HL-60 (cell line): ENCODE measurements around the gene FTCDNL1.

Experiments used
- DNase-seq, 2 experiments: peaks; one replicate each; pipeline ENCODE4 v3.0.0-alpha.2; 2010 to 2020; ENCODE audit warnings: low read depth in 1 of 2, low spot score in 1 of 2
- H3K27ac ChIP-seq: fragments of 250-450 bp; sonication (Bioruptor Pico); replicated peaks from 2 replicates; pipeline ENCODE4 v1.5.1; 2020; ENCODE audit warnings: mild to moderate bottlenecking, moderate library complexity
- H3K27me3 ChIP-seq: fragments of 250-450 bp; sonication (Bioruptor Pico); 2 replicates; pipeline ENCODE4 v1.5.1; 2021; ENCODE audit warnings: mild to moderate bottlenecking, moderate library complexity; ENCODE audit not compliant: insufficient read depth, poor library complexity, severe bottlenecking
- H3K4me3 ChIP-seq: replicated peaks from 2 replicates; pipeline ENCODE4 v1.5.1; 2011; ENCODE audit warnings: mild to moderate bottlenecking, control low read depth, low read length; ENCODE audit not compliant: insufficient read depth
- GABPA ChIP-seq: IDR thresholded peaks from 2 replicates; pipeline ENCODE4 v1.6.1; 2012; ENCODE audit warnings: low read depth
- POLR2AphosphoS5 ChIP-seq: IDR thresholded peaks from 2 replicates; pipeline ENCODE4 v1.6.1; 2012; ENCODE audit warnings: low read depth
- SPI1 ChIP-seq: IDR thresholded peaks from 2 replicates; pipeline ENCODE4 v1.6.1; 2012; ENCODE audit warnings: low read depth, mild to moderate bottlenecking, borderline replicate concordance
- TF ChIP-seq, protein P1 (sequence below): IDR thresholded peaks from one replicate; pipeline ENCODE4 v1.5.1; 2011; ENCODE audit warnings: low read length, control low read depth, inconsistent platforms; ENCODE audit not compliant: insufficient read depth
- TF ChIP-seq, protein P2 (sequence below): IDR thresholded peaks from 2 replicates; pipeline ENCODE4 v1.6.1; 2012; ENCODE audit warnings: low read depth; ENCODE audit not compliant: insufficient replicate concordance

The FTCDNL1 gene

GRCh38 chr2:199727306-199727705 lies 123.7 kb downstream of the FTCDNL1 start:
- H3K27ac ChIP-seq: no peak overlapping the region
- TF ChIP-seq GABPA: no peak
- TF ChIP-seq, protein P1, sequence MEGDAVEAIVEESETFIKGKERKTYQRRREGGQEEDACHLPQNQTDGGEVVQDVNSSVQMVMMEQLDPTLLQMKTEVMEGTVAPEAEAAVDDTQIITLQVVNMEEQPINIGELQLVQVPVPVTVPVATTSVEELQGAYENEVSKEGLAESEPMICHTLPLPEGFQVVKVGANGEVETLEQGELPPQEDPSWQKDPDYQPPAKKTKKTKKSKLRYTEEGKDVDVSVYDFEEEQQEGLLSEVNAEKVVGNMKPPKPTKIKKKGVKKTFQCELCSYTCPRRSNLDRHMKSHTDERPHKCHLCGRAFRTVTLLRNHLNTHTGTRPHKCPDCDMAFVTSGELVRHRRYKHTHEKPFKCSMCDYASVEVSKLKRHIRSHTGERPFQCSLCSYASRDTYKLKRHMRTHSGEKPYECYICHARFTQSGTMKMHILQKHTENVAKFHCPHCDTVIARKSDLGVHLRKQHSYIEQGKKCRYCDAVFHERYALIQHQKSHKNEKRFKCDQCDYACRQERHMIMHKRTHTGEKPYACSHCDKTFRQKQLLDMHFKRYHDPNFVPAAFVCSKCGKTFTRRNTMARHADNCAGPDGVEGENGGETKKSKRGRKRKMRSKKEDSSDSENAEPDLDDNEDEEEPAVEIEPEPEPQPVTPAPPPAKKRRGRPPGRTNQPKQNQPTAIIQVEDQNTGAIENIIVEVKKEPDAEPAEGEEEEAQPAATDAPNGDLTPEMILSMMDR: no peak
- no peaks in the 10 kb centered on the region for H3K27me3 ChIP-seq
- no peak for DNase-seq
- no peak overlapping the region for H3K4me3 ChIP-seq

DNA sequence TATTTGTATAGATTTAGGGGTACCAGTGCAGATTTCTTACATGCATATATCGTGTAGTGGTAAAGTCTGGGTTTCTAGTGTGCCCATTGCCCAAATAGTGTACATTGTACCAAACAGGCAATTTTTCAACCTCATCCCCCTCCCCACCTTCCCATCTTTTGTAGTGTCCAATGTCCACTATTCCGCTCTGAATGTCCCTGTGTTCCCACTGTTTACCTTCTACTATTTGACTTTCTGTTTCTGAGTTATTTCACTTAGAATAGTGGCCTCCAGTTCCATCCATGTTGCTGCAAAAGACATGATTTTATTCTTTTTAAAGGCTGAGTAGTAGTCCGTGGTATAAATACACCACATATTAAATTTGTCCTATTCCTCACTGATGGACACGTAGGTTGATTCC lies 132.9 kb downstream of the FTCDNL1 start:
- Histone ChIP-seq H3K27me3 (no peaks in the 10 kb centered on the region), H3K4me3 (no peak overlapping the region), H3K27ac (no peak overlapping the region)
- TF ChIP-seq, protein P1: no peak
- TF ChIP-seq, protein P2, sequence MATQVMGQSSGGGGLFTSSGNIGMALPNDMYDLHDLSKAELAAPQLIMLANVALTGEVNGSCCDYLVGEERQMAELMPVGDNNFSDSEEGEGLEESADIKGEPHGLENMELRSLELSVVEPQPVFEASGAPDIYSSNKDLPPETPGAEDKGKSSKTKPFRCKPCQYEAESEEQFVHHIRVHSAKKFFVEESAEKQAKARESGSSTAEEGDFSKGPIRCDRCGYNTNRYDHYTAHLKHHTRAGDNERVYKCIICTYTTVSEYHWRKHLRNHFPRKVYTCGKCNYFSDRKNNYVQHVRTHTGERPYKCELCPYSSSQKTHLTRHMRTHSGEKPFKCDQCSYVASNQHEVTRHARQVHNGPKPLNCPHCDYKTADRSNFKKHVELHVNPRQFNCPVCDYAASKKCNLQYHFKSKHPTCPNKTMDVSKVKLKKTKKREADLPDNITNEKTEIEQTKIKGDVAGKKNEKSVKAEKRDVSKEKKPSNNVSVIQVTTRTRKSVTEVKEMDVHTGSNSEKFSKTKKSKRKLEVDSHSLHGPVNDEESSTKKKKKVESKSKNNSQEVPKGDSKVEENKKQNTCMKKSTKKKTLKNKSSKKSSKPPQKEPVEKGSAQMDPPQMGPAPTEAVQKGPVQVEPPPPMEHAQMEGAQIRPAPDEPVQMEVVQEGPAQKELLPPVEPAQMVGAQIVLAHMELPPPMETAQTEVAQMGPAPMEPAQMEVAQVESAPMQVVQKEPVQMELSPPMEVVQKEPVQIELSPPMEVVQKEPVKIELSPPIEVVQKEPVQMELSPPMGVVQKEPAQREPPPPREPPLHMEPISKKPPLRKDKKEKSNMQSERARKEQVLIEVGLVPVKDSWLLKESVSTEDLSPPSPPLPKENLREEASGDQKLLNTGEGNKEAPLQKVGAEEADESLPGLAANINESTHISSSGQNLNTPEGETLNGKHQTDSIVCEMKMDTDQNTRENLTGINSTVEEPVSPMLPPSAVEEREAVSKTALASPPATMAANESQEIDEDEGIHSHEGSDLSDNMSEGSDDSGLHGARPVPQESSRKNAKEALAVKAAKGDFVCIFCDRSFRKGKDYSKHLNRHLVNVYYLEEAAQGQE: no peak
- no peak for TF ChIP-seq GABPA
- TF ChIP-seq POLR2AphosphoS5: no peak
- no peak for TF ChIP-seq SPI1
- DNase-seq: no peak

- TF ChIP-seq, protein P1: no peak
- no peak for TF ChIP-seq SPI1
- no peaks in the 10 kb centered on the region for H3K27me3 ChIP-seq
Measured at GRCh38 chr2:199717587-199717907, 133.4 kb downstream of the FTCDNL1 start.

DNA sequence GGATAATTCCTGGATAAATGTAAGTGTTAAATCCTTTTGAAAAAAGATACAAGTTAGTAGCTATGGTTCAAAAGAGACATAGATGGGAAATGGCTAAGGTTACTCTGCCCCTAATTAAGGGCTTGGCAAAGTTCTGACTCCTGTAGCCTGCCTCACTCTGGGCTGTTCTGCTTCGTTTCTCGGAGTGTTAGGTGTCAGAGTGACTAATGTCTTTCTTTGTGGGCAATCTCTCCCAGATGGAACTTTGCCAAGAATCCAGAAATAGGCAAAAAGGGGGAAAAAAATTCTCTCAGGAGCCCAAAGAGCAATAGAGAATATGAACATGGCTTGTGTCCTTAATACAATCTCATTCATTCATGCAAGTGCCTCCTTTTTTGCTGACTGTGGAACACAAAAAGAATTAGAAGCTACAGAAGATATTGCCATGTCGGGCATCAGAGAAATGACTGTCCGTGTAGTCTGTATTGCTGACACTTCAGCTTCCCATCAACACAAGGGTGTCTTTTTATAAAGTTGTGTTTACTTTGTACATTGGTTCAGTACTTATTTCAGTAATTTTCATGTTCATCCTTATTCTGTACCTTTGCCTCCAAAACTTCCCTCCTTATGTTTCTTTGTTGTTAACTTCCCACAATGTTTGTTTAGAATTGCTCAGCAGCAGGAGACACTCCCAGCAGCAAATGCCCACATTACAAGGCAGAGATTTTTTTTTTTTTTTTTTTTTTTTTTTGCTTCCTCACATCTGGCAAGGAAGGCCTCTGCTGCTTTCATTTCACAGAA lies 134.0 kb downstream of the FTCDNL1 start:
- H3K27ac ChIP-seq: no peak overlapping the region
- no peak for DNase-seq

More at GRCh38 chr2:199717587-199717907, 133.4 kb downstream of the FTCDNL1 start:
- H3K27ac ChIP-seq: no peak overlapping the region
- DNase-seq: no peak
- H3K4me3 ChIP-seq: no peak overlapping the region

More for the DNA sequence above, 134.0 kb downstream of the FTCDNL1 start:
- Histone ChIP-seq H3K27me3 (no peaks in the 10 kb centered on the region), H3K4me3 (no peak overlapping the region)
- TF ChIP-seq SPI1 (no peak), POLR2AphosphoS5 (no peak), GABPA (no peak)
- TF ChIP-seq, protein P2: no peak
- TF ChIP-seq, protein P1: no peak
